Testis (tissue), 3 donors: ENCODE data around the gene COL6A3. TPM values are rescaled to one million over a fixed set of nuclear protein-coding genes. Genes with fewer than 3 reads are reported as not detected.

Source experiments
- DNase-seq: peaks from one replicate; pipeline ENCODE4 v3.0.0-alpha.2; 2019
- H3K27ac ChIP-seq, 2 donors: fragments of 200-600 bp; sonication (generic); one replicate each; pipeline ENCODE4 v1.5.1; 2019
- H3K27me3 ChIP-seq: fragments of 200-600 bp; sonication (generic); one replicate; pipeline ENCODE4 v1.5.1; 2019
- H3K36me3 ChIP-seq: fragments of 200-600 bp; sonication (generic); one replicate; pipeline ENCODE4 v1.5.1; 2017; ENCODE audit warnings: low read depth; ENCODE audit errors: missing control alignments
- H3K4me1 ChIP-seq: fragments of 200-600 bp; sonication (generic); one replicate; pipeline ENCODE4 v1.5.1; 2019
- H3K4me3 ChIP-seq, 2 donors: fragments of 200-600 bp; sonication (generic); one replicate each; pipeline ENCODE4 v1.5.1; 2017 to 2019
- H3K9me3 ChIP-seq: fragments of 200-600 bp; sonication (generic); one replicate; pipeline ENCODE4 v1.5.1; 2017
- CTCF ChIP-seq, 3 experiments: fragments of 450-650 bp in 2 of 3; fragments of 200-600 bp in 1 of 3; sonication (generic) in 1 of 3; IDR thresholded peaks; one replicate each; pipeline ENCODE4 v1.5.1; 2016 to 2019; ENCODE audit warnings: antibody characterized with exemption in 3 of 3, mild to moderate bottlenecking in 2 of 3, moderate library complexity in 1 of 3
- POLR2A ChIP-seq: fragments of 450-650 bp; IDR thresholded peaks from one replicate; pipeline ENCODE4 v1.6.1; 2017; ENCODE audit warnings: antibody characterized with exemption, mild to moderate bottlenecking, moderate library complexity
- WGBS, 2 donors: methylation state at CpG; one replicate each; pipeline ENCODE4 v1.1.5; 2018; 5-methylcytosine and 5-hydroxymethylcytosine counted together
- intact Hi-C: fragments of 100-400 bp; cut with DNase I; formaldehyde crosslinking; loops from one replicate; pipeline ENCODE4 v1.15.1; 2023; ENCODE audit warnings: low total_unique reads
- polyA plus RNA-seq: library from polyadenylated mRNA; stranded (reverse); fragments of 350-450 nt; fragmentation: Illumina TruSeq; extraction: RNeasy Lipid Tissue Mini Kit (QIAGEN cat#74804); gene quantifications from one replicate; pipeline ENCODE4 v1.2.3, GENCODE V29; 2014; ENCODE audit warnings: low read depth, low replicate concordance; ENCODE audit not compliant: insufficient read depth
- total RNA-seq, 2 donors: library from RNA; depleted of rRNA; stranded (reverse); fragments of >200 nt; gene quantifications; one replicate each; pipeline ENCODE4 v1.2.3, GENCODE V29; 2016

COL6A3 gene
- total and polyA plus RNA-seq, 3 donors from 2014 or later: 35.1 to 93.1 (median 74.1) TPM

GRCh38 chr2:237427769-237428506 lies 14.0 kb upstream of the COL6A3 start:
- TF ChIP-seq CTCF (IDR thresholded peaks at IDR 0.05) (no peak), POLR2A (no peak)
- H3K4me1 ChIP-seq: peaks cover 4% of the 10 kb centered on the region
- DNase-seq: no peak
- H3K4me3 ChIP-seq: no peak overlapping the region
- no peaks in the 10 kb centered on the region for H3K36me3 ChIP-seq
- WGBS, 2 donors: 94 to 98% methylated on average over 5 of the region's 5 CpGs
- H3K27ac ChIP-seq: no peak overlapping the region
- H3K9me3 ChIP-seq: no peaks in the 10 kb centered on the region
- no peaks in the 10 kb centered on the region for H3K27me3 ChIP-seq
- intact Hi-C loops: no loop called here

GRCh38 chr2:237426517-237426916 lies 12.6 kb upstream of the COL6A3 start:
- TF ChIP-seq CTCF (IDR thresholded peaks at IDR 0.05): no peak
- H3K27ac ChIP-seq: no peak overlapping the region
- intact Hi-C loops: no loop called here
- no peak overlapping the region for H3K4me3 ChIP-seq
- no peaks in the 10 kb centered on the region for H3K9me3 ChIP-seq
- H3K27me3 ChIP-seq: no peaks in the 10 kb centered on the region
- no peaks in the 10 kb centered on the region for H3K36me3 ChIP-seq
- H3K4me1 ChIP-seq: peaks cover 7% of the 10 kb centered on the region
- WGBS, 2 donors: 88 to 94% methylated on average over 1 of the region's 1 CpG
- DNase-seq: no peak

- DNase-seq: no peak
- H3K9me3 ChIP-seq: no peaks in the 10 kb centered on the region
- 49 to 53% methylated on average over 3 of the region's 3 CpGs for WGBS, 2 donors
- H3K36me3 ChIP-seq: no peaks in the 10 kb centered on the region
- intact Hi-C loops: no loop called here
- H3K4me3 ChIP-seq: no peak overlapping the region
- H3K27me3 ChIP-seq: no peaks in the 10 kb centered on the region
- peaks cover 11% of the 10 kb centered on the region for H3K4me1 ChIP-seq
- TF ChIP-seq CTCF (IDR thresholded peaks at IDR 0.05) (no peak), POLR2A (no peak)
- no peak overlapping the region for H3K27ac ChIP-seq
These were observed 11.4 kb upstream of the COL6A3 start for GRCh38 chr2:237425320-237425719.

GRCh38 chr2:237424544-237424943 lies 10.6 kb upstream of the COL6A3 start:
- Histone ChIP-seq H3K27me3 (no peaks in the 10 kb centered on the region), H3K27ac (no peak overlapping the region), H3K4me1 (peaks cover 11% of the 10 kb centered on the region), H3K36me3 (no peaks in the 10 kb centered on the region), H3K9me3 (no peaks in the 10 kb centered on the region), H3K4me3 (no peak overlapping the region)
- TF ChIP-seq CTCF (IDR thresholded peaks at IDR 0.05) (no peak), POLR2A (no peak)
- DNase-seq: no peak
- intact Hi-C loops: loop anchor here (5.0 kb wide), 1 partner anchor 48 kb away; no protein-coding TSS in a partner anchor
- WGBS, 2 donors: 94% methylated on average over 2 of the region's 2 CpGs

GRCh38 chr2:237423891-237424290 lies 9.9 kb upstream of the COL6A3 start:
- intact Hi-C loops: loop anchor here (5.0 kb wide), 1 partner anchor 48 kb away; no protein-coding TSS in a partner anchor
- no peak for DNase-seq
- peaks cover 11% of the 10 kb centered on the region for H3K4me1 ChIP-seq
- no peak overlapping the region for H3K27ac ChIP-seq
- no peaks in the 10 kb centered on the region for H3K36me3 ChIP-seq
- no peak overlapping the region for H3K4me3 ChIP-seq
- H3K9me3 ChIP-seq: no peaks in the 10 kb centered on the region
- WGBS, 2 donors: 89 to 92% methylated on average over 2 of the region's 2 CpGs
- no peaks in the 10 kb centered on the region for H3K27me3 ChIP-seq
- TF ChIP-seq POLR2A (no peak), CTCF (IDR thresholded peaks at IDR 0.05) (no peak)
